Fibroblast of the aortic adventitia (primary cell): ENCODE measurements around the gene NCBP1. TPM values are rescaled to one million over a fixed set of nuclear protein-coding genes. Genes with fewer than 3 reads are reported as not detected.

Source experiments
- DNase-seq: peaks from one replicate; pipeline ENCODE4 v3.0.0-alpha.2; 2010; ENCODE audit warnings: low read depth
- H3K4me3 ChIP-seq: 2 replicates; pipeline ENCODE4 v1.5.1; 2011; ENCODE audit warnings: low read depth, mild to moderate bottlenecking, control low read depth, low read length, moderate library complexity
- total RNA-seq: library from RNA; depleted of rRNA; stranded (reverse); fragments of >200 nt; gene quantifications from 2 replicates; pipeline ENCODE4 v1.2.3, GENCODE V29; 2012; ENCODE audit warnings: low replicate concordance
- TF ChIP-seq, protein P1 (sequence below): IDR thresholded peaks from 2 replicates; pipeline ENCODE4 v1.5.1; 2011; ENCODE audit warnings: mild to moderate bottlenecking, low read length, control low read depth, inconsistent platforms; ENCODE audit not compliant: insufficient read depth

NCBP1 gene
- total RNA-seq, 1 donor: 43.3 TPM

DNA sequence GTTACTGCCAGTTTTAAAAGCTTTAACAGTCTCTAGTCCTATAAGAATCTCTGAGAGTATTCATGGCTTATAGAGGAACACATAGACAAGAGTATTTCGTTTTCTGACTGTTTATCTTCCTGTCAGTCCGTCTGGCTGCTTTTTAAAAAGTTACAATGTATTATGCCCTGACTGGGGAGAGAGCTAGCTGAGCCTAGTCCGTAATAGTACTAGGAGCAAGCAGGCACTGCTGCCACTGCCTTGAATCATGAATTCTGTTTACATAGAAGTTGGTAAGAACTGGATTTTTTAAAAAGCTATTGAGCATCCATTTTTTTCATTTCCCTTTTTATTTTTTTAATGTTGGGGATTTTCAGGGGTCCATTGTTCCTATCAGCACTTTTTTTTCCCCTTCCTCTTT is 37.0 kb downstream of the NCBP1 start:
- no peak overlapping the region for H3K4me3 ChIP-seq
- TF ChIP-seq, protein P1, sequence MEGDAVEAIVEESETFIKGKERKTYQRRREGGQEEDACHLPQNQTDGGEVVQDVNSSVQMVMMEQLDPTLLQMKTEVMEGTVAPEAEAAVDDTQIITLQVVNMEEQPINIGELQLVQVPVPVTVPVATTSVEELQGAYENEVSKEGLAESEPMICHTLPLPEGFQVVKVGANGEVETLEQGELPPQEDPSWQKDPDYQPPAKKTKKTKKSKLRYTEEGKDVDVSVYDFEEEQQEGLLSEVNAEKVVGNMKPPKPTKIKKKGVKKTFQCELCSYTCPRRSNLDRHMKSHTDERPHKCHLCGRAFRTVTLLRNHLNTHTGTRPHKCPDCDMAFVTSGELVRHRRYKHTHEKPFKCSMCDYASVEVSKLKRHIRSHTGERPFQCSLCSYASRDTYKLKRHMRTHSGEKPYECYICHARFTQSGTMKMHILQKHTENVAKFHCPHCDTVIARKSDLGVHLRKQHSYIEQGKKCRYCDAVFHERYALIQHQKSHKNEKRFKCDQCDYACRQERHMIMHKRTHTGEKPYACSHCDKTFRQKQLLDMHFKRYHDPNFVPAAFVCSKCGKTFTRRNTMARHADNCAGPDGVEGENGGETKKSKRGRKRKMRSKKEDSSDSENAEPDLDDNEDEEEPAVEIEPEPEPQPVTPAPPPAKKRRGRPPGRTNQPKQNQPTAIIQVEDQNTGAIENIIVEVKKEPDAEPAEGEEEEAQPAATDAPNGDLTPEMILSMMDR: no peak
- no peak for DNase-seq

- H3K4me3 ChIP-seq: no peak overlapping the region
- no peak for DNase-seq
- TF ChIP-seq, protein P1: no peak
Measured at GRCh38 chr9:97672403-97672802, 38.8 kb downstream of the NCBP1 start.

- H3K4me3 ChIP-seq: no peak overlapping the region
- TF ChIP-seq, protein P1: no peak
- no peak for DNase-seq
Measured at GRCh38 chr9:97673922-97674321, 40.3 kb downstream of the NCBP1 start.

DNA sequence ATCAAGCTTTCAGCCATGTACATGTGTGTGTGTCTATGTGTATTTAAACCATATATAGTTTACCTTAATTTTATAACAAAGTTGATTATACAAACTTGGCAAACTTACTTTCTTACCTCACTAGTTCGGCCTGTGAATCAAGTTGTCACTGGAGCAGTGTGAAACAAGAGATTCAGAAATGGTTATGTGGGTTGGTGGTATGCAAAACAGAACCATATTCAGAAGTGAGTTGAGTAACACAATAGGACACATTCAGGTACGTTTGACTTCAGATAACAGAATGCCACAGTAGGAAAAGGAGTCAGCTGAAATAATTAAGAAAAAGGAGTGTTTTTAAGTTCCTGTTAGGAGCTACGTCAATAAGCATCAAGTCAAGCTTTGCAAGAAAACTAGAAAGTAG is 42.0 kb downstream of the NCBP1 start:
- TF ChIP-seq, protein P1: no peak
- no peak overlapping the region for H3K4me3 ChIP-seq
- no peak for DNase-seq

DNA sequence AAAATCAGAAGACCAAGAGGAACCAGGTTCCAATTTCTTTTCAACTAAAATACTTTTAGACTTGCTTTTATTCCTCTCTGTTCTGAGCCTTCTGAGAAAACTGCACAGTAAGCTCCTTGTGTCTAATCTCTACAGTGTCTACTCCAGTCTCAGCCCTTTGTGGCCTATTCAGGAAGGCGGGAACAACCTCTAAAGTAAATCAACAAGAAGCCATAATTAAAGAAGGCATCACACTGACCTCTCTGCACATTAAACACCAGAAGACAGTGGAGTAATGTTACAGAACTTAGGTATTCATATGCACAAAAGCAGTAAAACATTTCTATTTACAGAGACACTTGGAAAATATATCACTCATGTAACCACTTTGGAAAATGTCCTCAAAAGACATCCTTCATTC is 48.6 kb downstream of the NCBP1 start:
- no peak for DNase-seq
- TF ChIP-seq, protein P1: no peak
- H3K4me3 ChIP-seq: no peak overlapping the region

GRCh38 chr9:97688654-97689053 is 55.0 kb downstream of the NCBP1 start:
- TF ChIP-seq, protein P1: no peak
- DNase-seq: no peak
- H3K4me3 ChIP-seq: no peak overlapping the region

GRCh38 chr9:97689401-97690180 is 56.0 kb downstream of the NCBP1 start:
- no peak overlapping the region for H3K4me3 ChIP-seq
- DNase-seq: peak; percentile 45
- TF ChIP-seq, protein P1: no peak
